ENCODE results near the gene ATP2C2.

Gene ATP2C2

DNA sequence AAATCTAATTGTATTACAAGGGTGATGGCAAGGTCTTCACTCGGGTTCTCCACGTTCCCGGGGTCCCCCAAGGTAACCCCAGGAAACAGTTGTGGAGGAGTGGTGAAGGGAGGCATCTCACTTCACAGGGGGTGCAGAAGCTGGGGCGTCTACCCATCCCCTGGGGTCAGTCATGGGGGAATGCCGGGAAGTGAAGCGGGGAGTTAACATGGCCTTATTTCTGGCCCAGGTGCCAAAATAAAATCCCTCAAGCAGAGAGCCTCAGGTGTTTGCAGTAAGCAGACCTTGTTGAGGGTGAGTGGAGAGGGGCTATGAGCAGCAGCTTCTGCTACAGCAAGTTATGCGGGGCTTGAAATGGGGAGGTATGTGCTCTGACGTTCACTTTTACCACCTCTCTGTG is 9.0 kb upstream of the ATP2C2 start (continued):
- TF ChIP-seq, protein P1, sequence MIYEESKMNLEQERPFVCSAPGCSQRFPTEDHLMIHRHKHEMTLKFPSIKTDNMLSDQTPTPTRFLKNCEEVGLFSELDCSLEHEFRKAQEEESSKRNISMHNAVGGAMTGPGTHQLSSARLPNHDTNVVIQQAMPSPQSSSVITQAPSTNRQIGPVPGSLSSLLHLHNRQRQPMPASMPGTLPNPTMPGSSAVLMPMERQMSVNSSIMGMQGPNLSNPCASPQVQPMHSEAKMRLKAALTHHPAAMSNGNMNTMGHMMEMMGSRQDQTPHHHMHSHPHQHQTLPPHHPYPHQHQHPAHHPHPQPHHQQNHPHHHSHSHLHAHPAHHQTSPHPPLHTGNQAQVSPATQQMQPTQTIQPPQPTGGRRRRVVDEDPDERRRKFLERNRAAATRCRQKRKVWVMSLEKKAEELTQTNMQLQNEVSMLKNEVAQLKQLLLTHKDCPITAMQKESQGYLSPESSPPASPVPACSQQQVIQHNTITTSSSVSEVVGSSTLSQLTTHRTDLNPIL (CRISPR knock-in tag; IDR thresholded peaks at IDR 0.05; ENCODE audit: low read depth) = no peak

DNA sequence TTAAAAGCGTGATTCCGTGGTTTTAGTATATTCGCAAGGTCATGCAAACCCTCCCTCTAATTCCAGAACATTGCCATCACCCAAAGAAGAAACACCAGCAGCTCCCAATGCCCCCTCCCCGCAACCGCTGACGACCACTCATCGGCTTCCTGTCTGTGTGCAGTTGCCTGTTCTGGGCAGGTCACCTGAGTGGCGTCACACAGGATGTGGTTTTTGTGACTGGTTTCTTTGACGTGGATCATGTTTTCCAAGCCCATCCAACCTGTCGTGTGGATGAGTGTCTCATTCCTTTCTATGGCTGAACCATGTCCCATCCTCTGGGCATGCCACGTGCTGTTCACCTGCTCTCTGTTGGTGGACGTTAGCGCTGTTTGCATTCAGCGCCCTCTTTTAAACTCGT is 8.2 kb upstream of the ATP2C2 start:
- TF ChIP-seq, protein P2, sequence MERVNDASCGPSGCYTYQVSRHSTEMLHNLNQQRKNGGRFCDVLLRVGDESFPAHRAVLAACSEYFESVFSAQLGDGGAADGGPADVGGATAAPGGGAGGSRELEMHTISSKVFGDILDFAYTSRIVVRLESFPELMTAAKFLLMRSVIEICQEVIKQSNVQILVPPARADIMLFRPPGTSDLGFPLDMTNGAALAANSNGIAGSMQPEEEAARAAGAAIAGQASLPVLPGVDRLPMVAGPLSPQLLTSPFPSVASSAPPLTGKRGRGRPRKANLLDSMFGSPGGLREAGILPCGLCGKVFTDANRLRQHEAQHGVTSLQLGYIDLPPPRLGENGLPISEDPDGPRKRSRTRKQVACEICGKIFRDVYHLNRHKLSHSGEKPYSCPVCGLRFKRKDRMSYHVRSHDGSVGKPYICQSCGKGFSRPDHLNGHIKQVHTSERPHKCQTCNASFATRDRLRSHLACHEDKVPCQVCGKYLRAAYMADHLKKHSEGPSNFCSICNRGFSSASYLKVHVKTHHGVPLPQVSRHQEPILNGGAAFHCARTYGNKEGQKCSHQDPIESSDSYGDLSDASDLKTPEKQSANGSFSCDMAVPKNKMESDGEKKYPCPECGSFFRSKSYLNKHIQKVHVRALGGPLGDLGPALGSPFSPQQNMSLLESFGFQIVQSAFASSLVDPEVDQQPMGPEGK (CRISPR knock-in tag; IDR thresholded peaks at IDR 0.05; ENCODE audit: borderline replicate concordance) = no peak
- TF ChIP-seq, protein P3, sequence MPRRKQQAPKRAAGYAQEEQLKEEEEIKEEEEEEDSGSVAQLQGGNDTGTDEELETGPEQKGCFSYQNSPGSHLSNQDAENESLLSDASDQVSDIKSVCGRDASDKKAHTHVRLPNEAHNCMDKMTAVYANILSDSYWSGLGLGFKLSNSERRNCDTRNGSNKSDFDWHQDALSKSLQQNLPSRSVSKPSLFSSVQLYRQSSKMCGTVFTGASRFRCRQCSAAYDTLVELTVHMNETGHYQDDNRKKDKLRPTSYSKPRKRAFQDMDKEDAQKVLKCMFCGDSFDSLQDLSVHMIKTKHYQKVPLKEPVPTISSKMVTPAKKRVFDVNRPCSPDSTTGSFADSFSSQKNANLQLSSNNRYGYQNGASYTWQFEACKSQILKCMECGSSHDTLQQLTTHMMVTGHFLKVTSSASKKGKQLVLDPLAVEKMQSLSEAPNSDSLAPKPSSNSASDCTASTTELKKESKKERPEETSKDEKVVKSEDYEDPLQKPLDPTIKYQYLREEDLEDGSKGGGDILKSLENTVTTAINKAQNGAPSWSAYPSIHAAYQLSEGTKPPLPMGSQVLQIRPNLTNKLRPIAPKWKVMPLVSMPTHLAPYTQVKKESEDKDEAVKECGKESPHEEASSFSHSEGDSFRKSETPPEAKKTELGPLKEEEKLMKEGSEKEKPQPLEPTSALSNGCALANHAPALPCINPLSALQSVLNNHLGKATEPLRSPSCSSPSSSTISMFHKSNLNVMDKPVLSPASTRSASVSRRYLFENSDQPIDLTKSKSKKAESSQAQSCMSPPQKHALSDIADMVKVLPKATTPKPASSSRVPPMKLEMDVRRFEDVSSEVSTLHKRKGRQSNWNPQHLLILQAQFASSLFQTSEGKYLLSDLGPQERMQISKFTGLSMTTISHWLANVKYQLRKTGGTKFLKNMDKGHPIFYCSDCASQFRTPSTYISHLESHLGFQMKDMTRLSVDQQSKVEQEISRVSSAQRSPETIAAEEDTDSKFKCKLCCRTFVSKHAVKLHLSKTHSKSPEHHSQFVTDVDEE (CRISPR knock-in tag; IDR thresholded peaks at IDR 0.05) = no peak
- no peak for TF ChIP-seq RARB (CRISPR knock-in tag; IDR thresholded peaks at IDR 0.05)
- TF ChIP-seq ARNTL (CRISPR knock-in tag; IDR thresholded peaks at IDR 0.05; ENCODE audit: borderline replicate concordance, low read depth) = no peak
- TF ChIP-seq TCF4 (CRISPR knock-in tag; IDR thresholded peaks at IDR 0.05; ENCODE audit: borderline replicate concordance) = no peak
- ATAC-seq = no peak

DNA sequence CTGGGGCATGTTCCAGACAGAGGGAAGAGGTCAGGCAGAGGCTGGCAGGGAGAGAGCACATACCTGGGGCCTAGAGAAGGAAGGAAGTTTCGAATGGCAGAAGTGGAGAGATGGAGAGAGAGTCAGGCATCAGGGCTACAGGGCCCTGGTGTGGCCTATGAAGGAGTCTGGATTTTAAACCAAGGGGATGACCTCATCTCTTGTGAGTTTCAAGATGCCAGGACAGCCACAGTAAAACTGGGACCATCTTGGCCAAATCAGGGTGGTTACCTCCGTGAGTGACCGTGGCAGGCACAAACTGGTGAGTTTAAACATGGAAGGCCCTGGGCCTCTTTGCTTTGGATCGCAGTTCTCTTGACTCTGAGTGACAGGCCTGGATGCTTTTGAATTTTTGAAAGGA is 7.6 kb upstream of the ATP2C2 start:
- ATAC-seq = no peak
- TF ChIP-seq ZFP30 (CRISPR knock-in tag; IDR thresholded peaks at IDR 0.05) (no peak), ESRRG (CRISPR knock-in tag; IDR thresholded peaks at IDR 0.05) (no peak), BACH2 (CRISPR knock-in tag; IDR thresholded peaks at IDR 0.05; ENCODE audit: borderline replicate concordance) (no peak), ISL1 (CRISPR knock-in tag; IDR thresholded peaks at IDR 0.05) (no peak), ZNF8 (CRISPR knock-in tag; IDR thresholded peaks at IDR 0.05) (no peak), GLIS3 (CRISPR knock-in tag; IDR thresholded peaks at IDR 0.05) (no peak), TOX (CRISPR knock-in tag; IDR thresholded peaks at IDR 0.05; ENCODE audit: borderline replicate concordance) (no peak), CSDC2 (CRISPR knock-in tag; IDR thresholded peaks at IDR 0.05) (no peak), OSR1 (CRISPR knock-in tag; IDR thresholded peaks at IDR 0.05) (no peak), ZFP3 (CRISPR knock-in tag; IDR thresholded peaks at IDR 0.05) (no peak)
- TF ChIP-seq, protein P4, sequence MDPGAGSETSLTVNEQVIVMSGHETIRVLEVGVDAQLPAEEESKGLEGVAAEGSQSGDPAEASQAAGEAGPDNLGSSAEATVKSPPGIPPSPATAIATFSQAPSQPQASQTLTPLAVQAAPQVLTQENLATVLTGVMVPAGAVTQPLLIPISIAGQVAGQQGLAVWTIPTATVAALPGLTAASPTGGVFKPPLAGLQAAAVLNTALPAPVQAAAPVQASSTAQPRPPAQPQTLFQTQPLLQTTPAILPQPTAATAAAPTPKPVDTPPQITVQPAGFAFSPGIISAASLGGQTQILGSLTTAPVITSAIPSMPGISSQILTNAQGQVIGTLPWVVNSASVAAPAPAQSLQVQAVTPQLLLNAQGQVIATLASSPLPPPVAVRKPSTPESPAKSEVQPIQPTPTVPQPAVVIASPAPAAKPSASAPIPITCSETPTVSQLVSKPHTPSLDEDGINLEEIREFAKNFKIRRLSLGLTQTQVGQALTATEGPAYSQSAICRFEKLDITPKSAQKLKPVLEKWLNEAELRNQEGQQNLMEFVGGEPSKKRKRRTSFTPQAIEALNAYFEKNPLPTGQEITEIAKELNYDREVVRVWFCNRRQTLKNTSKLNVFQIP (CRISPR knock-in tag; IDR thresholded peaks at IDR 0.05; ENCODE audit: borderline replicate concordance, low read depth) = no peak

DNA sequence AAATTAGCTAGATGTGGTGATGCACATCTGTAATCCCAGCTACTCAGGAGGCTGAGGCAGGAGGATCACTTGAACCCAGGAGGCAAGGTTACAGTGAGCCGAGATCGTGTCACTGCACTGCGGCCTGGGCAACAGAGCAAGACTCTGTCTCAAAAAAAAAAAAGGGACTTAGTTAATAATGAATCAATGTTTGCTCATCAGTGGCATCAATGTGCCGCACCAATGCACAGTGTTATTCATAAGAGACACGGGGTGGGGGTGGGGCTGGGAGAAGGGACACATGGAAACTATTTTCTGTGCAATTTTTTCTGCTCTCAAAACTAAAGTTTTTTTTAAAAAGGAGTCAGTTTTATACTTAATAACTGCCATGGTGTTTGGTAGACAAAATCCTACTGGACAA is 6.8 kb upstream of the ATP2C2 start:
- TF ChIP-seq TCF4 (CRISPR knock-in tag; IDR thresholded peaks at IDR 0.05; ENCODE audit: borderline replicate concordance) (no peak), OSR1 (CRISPR knock-in tag; IDR thresholded peaks at IDR 0.05) (no peak), BACH2 (CRISPR knock-in tag; IDR thresholded peaks at IDR 0.05; ENCODE audit: borderline replicate concordance) (no peak), RARB (CRISPR knock-in tag; IDR thresholded peaks at IDR 0.05) (no peak), ZFP3 (CRISPR knock-in tag; IDR thresholded peaks at IDR 0.05) (no peak), ZNF70 (CRISPR knock-in tag; IDR thresholded peaks at IDR 0.05) (no peak), ESRRG (CRISPR knock-in tag; IDR thresholded peaks at IDR 0.05) (no peak), TOX (CRISPR knock-in tag; IDR thresholded peaks at IDR 0.05; ENCODE audit: borderline replicate concordance) (no peak), ZNF565 (CRISPR knock-in tag; conservative IDR thresholded peaks at IDR 0.05; ENCODE audit: low read depth) (no peak), GLIS3 (CRISPR knock-in tag; IDR thresholded peaks at IDR 0.05) (no peak), CSDC2 (CRISPR knock-in tag; IDR thresholded peaks at IDR 0.05) (no peak), ISL1 (CRISPR knock-in tag; IDR thresholded peaks at IDR 0.05) (no peak)
- TF ChIP-seq, protein P3 (CRISPR knock-in tag; IDR thresholded peaks at IDR 0.05) = no peak
- TF ChIP-seq, protein P5, sequence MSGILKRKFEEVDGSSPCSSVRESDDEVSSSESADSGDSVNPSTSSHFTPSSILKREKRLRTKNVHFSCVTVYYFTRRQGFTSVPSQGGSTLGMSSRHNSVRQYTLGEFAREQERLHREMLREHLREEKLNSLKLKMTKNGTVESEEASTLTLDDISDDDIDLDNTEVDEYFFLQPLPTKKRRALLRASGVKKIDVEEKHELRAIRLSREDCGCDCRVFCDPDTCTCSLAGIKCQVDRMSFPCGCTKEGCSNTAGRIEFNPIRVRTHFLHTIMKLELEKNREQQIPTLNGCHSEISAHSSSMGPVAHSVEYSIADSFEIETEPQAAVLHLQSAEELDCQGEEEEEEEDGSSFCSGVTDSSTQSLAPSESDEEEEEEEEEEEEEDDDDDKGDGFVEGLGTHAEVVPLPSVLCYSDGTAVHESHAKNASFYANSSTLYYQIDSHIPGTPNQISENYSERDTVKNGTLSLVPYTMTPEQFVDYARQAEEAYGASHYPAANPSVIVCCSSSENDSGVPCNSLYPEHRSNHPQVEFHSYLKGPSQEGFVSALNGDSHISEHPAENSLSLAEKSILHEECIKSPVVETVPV (CRISPR knock-in tag; IDR thresholded peaks at IDR 0.05) = no peak
- no peak for ATAC-seq
